ENCODE measurements around the gene ANG.

- TF ChIP-seq POLR2A (IDR thresholded peaks at IDR 0.05) (no peak), CTCF (IDR thresholded peaks at IDR 0.05) (no peak)
Observed at GRCh38 chr14:20644520-20644919, 44.0 kb upstream of the ANG start.

Measured in right lobe of liver (tissue), 4 donors.